Kidney (tissue), 14 donors: Measurements from ENCODE around the gene RREB1. TPM values are rescaled to one million over a fixed set of nuclear protein-coding genes. Genes with fewer than 3 reads are reported as not detected.

ENCODE experiments used
- DNase-seq, 5 donors: peaks; one replicate each; pipeline ENCODE4 v3.0.0-alpha.2; 2013 to 2020
- FAIRE-seq: peaks from 2 replicates; lab custom pipeline; 2012; peaks lifted over from hg19 to GRCh38; lab: Jason Lieb, UNC
- H3K27ac ChIP-seq, 2 donors: one replicate each; pipeline ENCODE4 v1.7.0; 2013; ENCODE audit warnings: low read depth in 2 of 2, low read length in 2 of 2, inconsistent platforms in 1 of 2
- H3K27me3 ChIP-seq: one replicate; pipeline ENCODE4 v1.7.1; 2013; ENCODE audit warnings: low read length, inconsistent platforms; ENCODE audit not compliant: control insufficient read depth, insufficient read depth
- H3K36me3 ChIP-seq, 3 donors: one replicate each; pipeline versions ENCODE4 v1.7.0 to v1.7.1; 2013; ENCODE audit warnings: low read length in 3 of 3, control low read depth in 1 of 3, inconsistent platforms in 1 of 3; ENCODE audit not compliant: insufficient read depth in 3 of 3, control insufficient read depth in 2 of 3
- H3K4me1 ChIP-seq, 3 donors: one replicate each; pipeline versions ENCODE4 v1.7.0 to v1.7.1; 2013; ENCODE audit warnings: low read length in 3 of 3, inconsistent platforms in 1 of 3, low read depth in 1 of 3; ENCODE audit not compliant: control insufficient read depth in 2 of 3, insufficient read depth in 2 of 3
- H3K4me3 ChIP-seq, 3 donors: one replicate each; pipeline versions ENCODE4 v1.7.0 to v1.8.1; 2013; ENCODE audit warnings: low read length in 3 of 3, control low read depth in 1 of 3, inconsistent platforms in 1 of 3
- H3K9ac ChIP-seq, 3 donors: one replicate each; pipeline versions ENCODE4 v1.7.0 to v1.7.1; 2013; ENCODE audit warnings: low read length in 3 of 3, control low read depth in 1 of 3, inconsistent platforms in 1 of 3
- H3K9me3 ChIP-seq, 3 donors: one replicate each; pipeline versions ENCODE4 v1.7.0 to v1.7.1; 2013; ENCODE audit warnings: low read length in 3 of 3, control low read depth in 1 of 3, inconsistent platforms in 1 of 3; ENCODE audit not compliant: control insufficient read depth in 2 of 3, insufficient read depth in 1 of 3
- CTCF ChIP-seq: IDR thresholded peaks from 3 replicates; pipeline ENCODE4 v1.5.1; 2012; ENCODE audit warnings: mild to moderate bottlenecking, moderate library complexity, borderline replicate concordance; ENCODE audit not compliant: insufficient read depth; ENCODE audit errors: extremely low read depth
- intact Hi-C: fragments of 100-400 bp; cut with DNase I; formaldehyde crosslinking; loops from one replicate; pipeline ENCODE4 v1.11.1; 2022
- polyA plus RNA-seq: library from polyadenylated mRNA; stranded (reverse); fragments of 350-450 nt; fragmentation: Illumina TruSeq; extraction: RNeasy Lipid Tissue Mini Kit (QIAGEN cat#74804); gene quantifications from one replicate; pipeline ENCODE4 v1.2.3, GENCODE V29; 2014; ENCODE audit warnings: low read depth, low replicate concordance; ENCODE audit not compliant: insufficient read depth
- total RNA-seq: library from RNA; stranded (reverse); fragmentation: NEBNext Ultra II Directional; extraction: Animal tissue kit (Norgen Biotek cat#: 25700); gene quantifications from one replicate; pipeline ENCODE4 v1.2.1, GENCODE V29; 2021
- donor health status: control.
- donor health status: control.
- donor health status: control.
- donor health status: control.
- donor health status: control.
- donor health status: DM: yes; HTN: yes; CAD: no.
- donor health status: Normal renal cell carcinoma (clear cell type).

RREB1 gene
- total and polyA plus RNA-seq, 2 donors from 2014 or later = 5.9 to 56.5 TPM

- intact Hi-C loops = no loop called here
- DNase-seq (peak in 1 of 5 donors; percentile 75), FAIRE-seq (no peak)
- Histone ChIP-seq H3K9ac (no peak overlapping the region), H3K9me3 (no peaks in the 10 kb centered on the region), H3K4me3 (no peak overlapping the region), H3K4me1 (peaks cover 0 to 32% (median 13%) of the 10 kb centered on the region in 3 donors), H3K27ac (no peak overlapping the region), H3K27me3 (no peaks in the 10 kb centered on the region), H3K36me3 (no peaks in the 10 kb centered on the region)
- no peak for TF ChIP-seq CTCF
These were observed 7.1 kb downstream of the RREB1 start for GRCh38 chr6:7114744-7115458.

- FAIRE-seq (no peak), DNase-seq (no peak)
- Histone ChIP-seq H3K4me3 (no peak overlapping the region), H3K9me3 (no peaks in the 10 kb centered on the region), H3K36me3 (no peaks in the 10 kb centered on the region), H3K9ac (no peak overlapping the region), H3K27ac (peak overlapping the region in 1 of 2 donors; percentile 1), H3K4me1 (peaks cover 0 to 31% (median 12%) of the 10 kb centered on the region in 3 donors), H3K27me3 (no peaks in the 10 kb centered on the region)
- intact Hi-C loops = no loop called here
- TF ChIP-seq CTCF = no peak
These were observed 7.9 kb downstream of the RREB1 start for GRCh38 chr6:7115543-7116231.

- intact Hi-C loops = no loop called here
- DNase-seq = peak in 1 of 5 donors; percentile 21
- FAIRE-seq = no peak
- Histone ChIP-seq H3K4me1 (peaks cover 0 to 17% (median 12%) of the 10 kb centered on the region in 3 donors), H3K9me3 (no peaks in the 10 kb centered on the region), H3K4me3 (no peak overlapping the region), H3K27me3 (no peaks in the 10 kb centered on the region), H3K9ac (no peak overlapping the region), H3K36me3 (no peaks in the 10 kb centered on the region), H3K27ac (no peak overlapping the region)
- no peak for TF ChIP-seq CTCF
These were observed 11.6 kb downstream of the RREB1 start for GRCh38 chr6:7119272-7119801.
